ENCODE results near the gene PPARD.

- TF ChIP-seq CTCF (IDR thresholded peaks at IDR 0.05) (no peak), POLR2A (IDR thresholded peaks at IDR 0.05) (no peak)
Observed at GRCh38 chr6:35365594-35366203, 23.3 kb downstream of the PPARD start.
